Measurements from ENCODE around the gene MUSTN1.

GRCh38 chr3:52791366-52791765 lies 43.5 kb downstream of the MUSTN1 start:
- TF ChIP-seq CTCF (IDR thresholded peaks at IDR 0.05; ENCODE audit: borderline replicate concordance, extremely low read depth, low read length, poor library complexity, severe bottlenecking): no peak
- TF ChIP-seq EZH2 (IDR thresholded peaks at IDR 0.05; ENCODE audit: borderline replicate concordance, low read depth, low read length, severe bottlenecking): no peak

Data from DND-41 (cell line).